Transverse colon (tissue), 4 donors: ENCODE measurements around the gene C10orf53. TPM values are rescaled to one million over a fixed set of nuclear protein-coding genes. Genes with fewer than 3 reads are reported as not detected.

Source experiments
- DNase-seq: peaks from one replicate; pipeline ENCODE4 v3.0.0-alpha.2; 2019
- H3K27ac ChIP-seq, 4 donors: fragments of 200-600 bp; sonication (generic); 2 replicates each; pipeline ENCODE4 v1.5.1; 2016 to 2018; ENCODE audit warnings: inconsistent platforms in 4 of 4
- H3K27me3 ChIP-seq: fragments of 200-600 bp; sonication (generic); 2 replicates; pipeline ENCODE4 v1.5.1; 2017; ENCODE audit warnings: inconsistent platforms
- H3K36me3 ChIP-seq, 4 donors: fragments of 200-600 bp; sonication (generic); 2 replicates each; pipeline ENCODE4 v1.5.1; 2017 to 2019; ENCODE audit warnings: inconsistent platforms in 4 of 4
- H3K4me1 ChIP-seq, 4 donors: fragments of 200-600 bp; sonication (generic); 2 replicates each; pipeline ENCODE4 v1.5.1; 2017 to 2020; ENCODE audit warnings: inconsistent platforms in 4 of 4
- H3K4me3 ChIP-seq, 4 donors: fragments of 200-600 bp; sonication (generic); 1 replicate in 1 of 4; 2 replicates in 3 of 4; pipeline versions ENCODE4 v1.5.1 to v1.6.1; 2017 to 2019; ENCODE audit warnings: inconsistent platforms in 4 of 4
- H3K9me3 ChIP-seq, 2 donors: fragments of 200-600 bp; sonication (generic); 2 replicates each; pipeline ENCODE4 v1.5.1; 2017 to 2019; ENCODE audit warnings: inconsistent platforms in 2 of 2
- CTCF ChIP-seq, 5 experiments: fragments of 200-600 bp in 3 of 5; fragments of 450-650 bp in 2 of 5; sonication (generic) in 3 of 5; IDR thresholded peaks; 1 replicate in 2 of 5; 2 replicates in 3 of 5; pipeline ENCODE4 v1.5.1; 2016 to 2017; ENCODE audit warnings: antibody characterized with exemption in 5 of 5, inconsistent platforms in 3 of 5, mild to moderate bottlenecking in 2 of 5, moderate library complexity in 1 of 5
- EP300 ChIP-seq: sonication (generic); formaldehyde crosslinking; IDR thresholded peaks from one replicate; pipeline ENCODE4 v1.6.1; 2017; ENCODE audit warnings: antibody characterized with exemption, low read depth
- POLR2A ChIP-seq: fragments of 450-650 bp; IDR thresholded peaks from one replicate; pipeline ENCODE4 v1.6.1; 2016; ENCODE audit warnings: antibody characterized with exemption, mild to moderate bottlenecking, moderate library complexity
- POLR2AphosphoS5 ChIP-seq, 3 donors: sonication (generic); formaldehyde crosslinking; IDR thresholded peaks; one replicate each; pipeline ENCODE4 v1.6.1; 2016; ENCODE audit warnings: antibody characterized with exemption in 3 of 3
- WGBS, 2 donors: methylation state at CpG; one replicate each; pipeline ENCODE4 v1.1.5; 2018; ENCODE audit warnings: low coverage in 1 of 2; 5-methylcytosine and 5-hydroxymethylcytosine counted together
- in situ Hi-C, 4 donors: fragments of 200-750 bp; cut with MboI; loops; one replicate each; pipeline versions ENCODE4 v1.15.0 to v1.15.1; 2017; ENCODE audit warnings: low sequenced_read_pairs in 3 of 4, low pct_ligation_motif_present in 1 of 4, low pct_unique_long_range_greater_than_20kb in 1 of 4
- intact Hi-C: fragments of 100-400 bp; cut with DNase I; formaldehyde crosslinking; loops from one replicate; pipeline ENCODE4 v1.15.1; 2023; ENCODE audit warnings: low total_unique reads
- total RNA-seq, 4 donors: library from RNA; depleted of rRNA; stranded (reverse); fragments of >200 nt; gene quantifications; one replicate each; pipeline ENCODE4 v1.1.0, GENCODE V29; 2016

C10orf53 gene
- total RNA-seq, 4 donors from 2014 or later, result not detected

GRCh38 chr10:49740346-49741107 lies 61.1 kb downstream of the C10orf53 start:
- H3K27me3 ChIP-seq, result no peaks in the 10 kb centered on the region
- TF ChIP-seq EP300 (no peak), POLR2A (no peak), POLR2AphosphoS5 (IDR thresholded peaks at IDR 0.05) (no peak), CTCF (IDR thresholded peaks at IDR 0.05) (no peak)
- DNase-seq, result no peak
- WGBS, 2 donors, result 89 to 93% methylated on average over 3 to 16 of the region's 16 CpGs
- in situ Hi-C loops, result no loop called here
- no peaks in the 10 kb centered on the region for H3K36me3 ChIP-seq
- no peak overlapping the region for H3K4me3 ChIP-seq
- no peaks in the 10 kb centered on the region for H3K4me1 ChIP-seq
- intact Hi-C loops, result no loop called here
- H3K9me3 ChIP-seq, result no peaks in the 10 kb centered on the region
- no peak overlapping the region for H3K27ac ChIP-seq

DNA sequence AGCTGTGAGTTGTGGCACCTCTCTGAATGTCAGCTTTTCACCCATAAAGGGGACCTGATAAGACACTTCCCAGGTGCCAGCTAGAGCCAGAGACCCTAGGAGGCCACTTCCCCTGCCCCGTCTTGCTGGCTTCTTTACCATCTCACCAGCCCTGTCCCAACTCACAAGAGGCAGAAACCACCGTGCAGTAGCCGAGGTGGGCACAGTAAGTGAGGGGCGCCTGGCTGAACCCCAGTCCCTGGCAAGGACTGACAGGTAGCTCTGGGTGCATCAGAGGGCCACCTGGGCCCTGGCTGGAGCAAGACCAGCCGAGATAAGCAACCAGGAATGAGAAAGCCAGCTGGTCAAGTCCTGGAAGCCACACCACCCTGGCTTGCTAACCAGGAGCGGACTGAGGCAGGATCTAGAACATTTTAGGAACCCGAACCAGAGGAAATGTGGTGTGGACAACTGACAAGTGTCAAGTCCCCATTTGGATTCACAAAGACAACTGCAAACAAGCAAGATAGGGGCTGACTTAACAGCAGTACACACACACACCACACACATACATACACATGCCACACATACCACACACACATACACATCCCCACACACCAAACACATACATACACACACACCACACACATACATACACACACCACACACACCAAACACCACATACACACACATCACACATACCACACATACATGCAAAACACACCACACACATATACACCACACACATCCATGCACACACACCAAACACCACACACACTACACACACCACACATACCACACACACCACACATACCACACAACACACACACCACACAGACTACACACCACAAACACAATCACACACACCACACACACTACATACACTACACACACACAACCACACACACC lies 61.9 kb downstream of the C10orf53 start:
- in situ Hi-C loops (no loop called here), intact Hi-C loops (no loop called here)
- H3K4me3 ChIP-seq, result no peak overlapping the region
- DNase-seq, result no peak
- no peaks in the 10 kb centered on the region for H3K4me1 ChIP-seq
- WGBS, 2 donors, result 73% methylated on average over 7 of the region's 7 CpGs; no CpG with 5 or more reads in 1 of the 2 donors
- H3K27ac ChIP-seq, result no peak overlapping the region
- H3K27me3 ChIP-seq, result no peaks in the 10 kb centered on the region
- no peaks in the 10 kb centered on the region for H3K9me3 ChIP-seq
- no peak for TF ChIP-seq EP300
- TF ChIP-seq CTCF (IDR thresholded peaks at IDR 0.05), result no peak
- TF ChIP-seq POLR2AphosphoS5 (IDR thresholded peaks at IDR 0.05), result no peak
- TF ChIP-seq POLR2A, result no peak
- no peaks in the 10 kb centered on the region for H3K36me3 ChIP-seq

DNA sequence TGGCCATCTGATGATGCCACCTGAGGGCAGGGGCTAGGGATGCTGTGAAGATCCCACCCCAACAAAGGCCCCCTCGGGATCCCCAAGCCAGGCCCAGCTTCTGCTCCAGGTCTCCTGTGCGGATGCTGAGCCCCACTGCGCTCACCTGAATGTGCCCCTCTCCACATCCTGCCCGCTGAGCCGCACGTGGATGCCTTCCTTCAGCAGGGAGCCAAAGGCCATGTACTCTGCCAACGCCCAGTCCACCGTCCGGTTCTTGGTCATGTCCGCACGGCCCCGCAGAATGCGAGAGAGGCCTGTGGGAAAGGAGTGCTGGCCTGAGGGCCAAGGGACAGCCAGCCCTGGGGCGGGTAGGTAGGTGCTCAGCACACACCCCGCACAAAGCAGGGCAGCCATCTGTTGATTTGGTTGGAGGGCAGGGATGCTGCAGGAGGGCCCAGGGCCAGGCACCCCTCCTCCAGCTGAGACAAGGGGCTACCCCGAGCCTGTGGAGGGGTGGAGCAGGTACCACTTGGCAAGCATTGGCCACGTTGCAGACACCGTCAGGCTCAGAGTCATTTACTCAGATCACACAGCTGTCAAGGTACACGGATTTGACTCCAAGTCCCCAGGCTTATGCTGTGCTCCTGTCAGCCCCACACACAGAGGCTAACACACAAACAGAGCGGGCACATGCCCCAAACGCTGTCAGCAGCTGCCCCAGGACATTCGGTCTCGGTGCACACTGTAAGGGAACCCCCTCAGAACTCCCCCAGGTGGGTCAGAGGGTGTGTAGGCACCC lies 63.4 kb downstream of the C10orf53 start:
- no peaks in the 10 kb centered on the region for H3K9me3 ChIP-seq
- WGBS, 2 donors, result 83% methylated on average over 16 of the region's 23 CpGs; no CpG with 5 or more reads in 1 of the 2 donors
- no peaks in the 10 kb centered on the region for H3K36me3 ChIP-seq
- DNase-seq, result no peak
- H3K4me1 ChIP-seq, result no peaks in the 10 kb centered on the region
- no peak overlapping the region for H3K27ac ChIP-seq
- H3K27me3 ChIP-seq, result no peaks in the 10 kb centered on the region
- no peak overlapping the region for H3K4me3 ChIP-seq
- TF ChIP-seq CTCF (IDR thresholded peaks at IDR 0.05) (no peak), POLR2AphosphoS5 (IDR thresholded peaks at IDR 0.05) (no peak), POLR2A (no peak), EP300 (no peak)
- intact Hi-C loops (no loop called here), in situ Hi-C loops (no loop called here)
